A673 (cell line): Measurements from ENCODE around the gene CAVIN3. TPM values are rescaled to one million over a fixed set of nuclear protein-coding genes. Genes with fewer than 3 reads are reported as not detected.

ENCODE experiments used
- BruUV-seq: library from RNA; stranded (reverse); fragments of 400-500 nt; replicated peaks from 2 replicates; lab custom pipeline; 2021; lab: Mats Ljungman, UMichigan
- CTCF ChIA-PET: fragments of 300-600 bp; sonication (Branson Sonifier 250); formaldehyde crosslinking; loops from one replicate; lab custom pipeline; 2022; ENCODE audit warnings: antibody characterized with exemption; lab: Charles Lee
- POLR2A ChIA-PET: fragments of 300-600 bp; sonication (Branson Sonifier 250); formaldehyde crosslinking; loops from one replicate; lab custom pipeline; 2022; ENCODE audit warnings: antibody characterized with exemption; ENCODE audit not compliant: low non-redundant PET; lab: Charles Lee
- DNase-seq: peaks from one replicate; pipeline ENCODE4 v3.0.0-alpha.2; 2015; ENCODE audit warnings: low spot score
- H3K27ac ChIP-seq: fragments of 200-600 bp; sonication (generic); 2 replicates; pipeline ENCODE4 v1.5.1; 2016; ENCODE audit warnings: mixed run types, low read depth, mild to moderate bottlenecking, mixed read lengths, antibody characterized with exemption, low read length; ENCODE audit not compliant: poor library complexity, severe bottlenecking
- H3K27me3 ChIP-seq: fragments of 200-600 bp; sonication (generic); replicated peaks from 2 replicates; pipeline ENCODE4 v1.6.1; 2017; ENCODE audit warnings: mixed run types, low read depth, mild to moderate bottlenecking, mixed read lengths, antibody characterized with exemption, low read length; ENCODE audit not compliant: insufficient read depth, poor library complexity
- H3K36me3 ChIP-seq: fragments of 200-600 bp; sonication (generic); 2 replicates; pipeline ENCODE4 v1.6.1; 2016; ENCODE audit warnings: mixed run types, mild to moderate bottlenecking, mixed read lengths, antibody characterized with exemption, low read length; ENCODE audit not compliant: insufficient read depth, poor library complexity, severe bottlenecking
- H3K4me1 ChIP-seq: fragments of 200-600 bp; sonication (generic); 2 replicates; pipeline ENCODE4 v1.6.1; 2017; ENCODE audit warnings: mixed run types, mild to moderate bottlenecking, mixed read lengths, antibody characterized with exemption, low read length; ENCODE audit not compliant: insufficient read depth, poor library complexity, severe bottlenecking
- H3K4me3 ChIP-seq: fragments of 200-600 bp; sonication (generic); 2 replicates; pipeline ENCODE4 v1.5.1; 2016; ENCODE audit warnings: low read depth, mixed run types, mild to moderate bottlenecking, mixed read lengths, low read length; ENCODE audit not compliant: poor library complexity, severe bottlenecking
- H3K9me3 ChIP-seq: fragments of 200-600 bp; sonication (generic); 2 replicates; pipeline ENCODE4 v1.6.1; 2016; ENCODE audit warnings: mixed run types, low read depth, mild to moderate bottlenecking, mixed read lengths, antibody characterized with exemption, low read length; ENCODE audit not compliant: poor library complexity, severe bottlenecking
- CTCF ChIP-seq: fragments of 300-800, 200-600 bp; sonication (generic); conservative IDR thresholded peaks from 2 replicates; pipeline ENCODE4 v1.5.1; 2017; ENCODE audit warnings: low read depth, mild to moderate bottlenecking, antibody characterized with exemption, low read length, moderate library complexity, mixed read lengths
- EZH2 ChIP-seq: fragments of 200-600 bp; sonication (generic); IDR thresholded peaks from 2 replicates; pipeline ENCODE4 v1.6.1; 2017; ENCODE audit warnings: borderline replicate concordance, low read depth, mild to moderate bottlenecking, mixed read lengths, antibody characterized with exemption, low read length; ENCODE audit not compliant: poor library complexity, severe bottlenecking
- intact Hi-C: fragments of 100-400 bp; cut with micrococcal nuclease; formaldehyde crosslinking; loops from one replicate; pipeline ENCODE4 v1.10.0; 2022; ENCODE audit not compliant: unreplicated experiment
- total RNA-seq: library from RNA; stranded (reverse); gene quantifications from 2 replicates; pipeline ENCODE4 v1.2.3, GENCODE V29; 2021

CAVIN3 gene
- total RNA-seq, 1 experiment from 2014 or later: 1.3 TPM

- Histone ChIP-seq H3K4me1 (no peaks in the 10 kb centered on the region), H3K36me3 (no peaks in the 10 kb centered on the region), H3K27me3 (no peaks in the 10 kb centered on the region), H3K4me3 (no peak overlapping the region), H3K27ac (no peak overlapping the region), H3K9me3 (no peaks in the 10 kb centered on the region)
- ChIA-PET POLR2A (no interaction called here), CTCF (interaction anchor here (0.6 to 1.6 kb wide), 16 partner anchors 8 to 471 kb away, joined by 3 to 25 read pairs (median 6); no protein-coding TSS in a partner anchor)
- no peak for TF ChIP-seq EZH2
- TF ChIP-seq CTCF: no peak
- no peak for DNase-seq
- BruUV-seq: no TSS peak
- intact Hi-C loops: loop anchor here (2.0 to 5.0 kb wide), 2 partner anchors 65 to 340 kb away; no protein-coding TSS in a partner anchor
These were observed 42.0 kb upstream of the CAVIN3 start for GRCh38 chr11:6362185-6362872.

- no peaks in the 10 kb centered on the region for H3K9me3 ChIP-seq
- no peak overlapping the region for H3K27ac ChIP-seq
- ChIA-PET CTCF (interaction anchor here (0.6 to 0.7 kb wide), 2 partner anchors 19 to 754 kb away, joined by 7 to 9 read pairs; no protein-coding TSS in a partner anchor), POLR2A (no interaction called here)
- BruUV-seq: no TSS peak
- intact Hi-C loops: loop anchor here (5.0 kb wide), 1 partner anchor 63 kb away; no protein-coding TSS in a partner anchor
- no peaks in the 10 kb centered on the region for H3K36me3 ChIP-seq
- H3K27me3 ChIP-seq: no peaks in the 10 kb centered on the region
- no peak for DNase-seq
- no peak overlapping the region for H3K4me3 ChIP-seq
- H3K4me1 ChIP-seq: peaks cover 6% of the 10 kb centered on the region
- TF ChIP-seq EZH2 (no peak), CTCF (no peak)
These were observed 39.9 kb upstream of the CAVIN3 start for GRCh38 chr11:6360183-6360582.

DNA sequence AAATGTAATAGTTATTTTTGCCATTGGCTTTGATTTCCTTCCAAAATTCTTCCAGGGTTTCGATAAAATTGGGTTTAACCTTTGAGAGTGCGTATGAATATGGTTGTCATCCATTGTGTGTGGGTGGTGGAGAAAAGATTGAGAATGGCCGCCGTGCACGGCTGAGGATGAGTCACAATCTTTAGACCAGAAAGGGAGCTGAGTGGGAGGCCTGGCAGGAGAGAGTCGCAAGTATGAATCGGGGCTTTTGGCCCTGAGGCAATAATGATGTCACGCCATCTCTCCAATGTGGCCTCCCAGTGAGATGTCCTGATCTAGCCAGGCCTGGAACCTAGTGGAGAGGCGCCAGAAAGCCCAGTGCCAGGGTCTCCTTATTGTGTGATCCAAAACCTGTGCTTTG, 36.9 kb upstream of the CAVIN3 start:
- Histone ChIP-seq H3K9me3 (no peaks in the 10 kb centered on the region), H3K36me3 (no peaks in the 10 kb centered on the region), H3K4me1 (peaks cover 6% of the 10 kb centered on the region), H3K27ac (no peak overlapping the region), H3K27me3 (no peaks in the 10 kb centered on the region), H3K4me3 (no peak overlapping the region)
- BruUV-seq: no TSS peak
- DNase-seq: peak; percentile 76
- TF ChIP-seq EZH2 (no peak), CTCF (no peak)
- POLR2A ChIA-PET: interaction anchor here (0.5 kb wide), 1 partner anchor 264 kb away, joined by 3 read pairs; no protein-coding TSS in a partner anchor
- intact Hi-C loops: loop anchor here (10.0 kb wide), 1 partner anchor 362 kb away; no protein-coding TSS in a partner anchor
- CTCF ChIA-PET: no interaction called here
